Measurements from ENCODE around the gene P2RX7. TPM values are rescaled to one million over a fixed set of nuclear protein-coding genes. Genes with fewer than 3 reads are reported as not detected.
"Not testable (repeated sequence)": the region's sequence is repeated elsewhere in the genome, so short reads cannot be mapped to it uniquely, and the experiment has no call there.

P2RX7 gene
- total and polyA plus RNA-seq, 9 donors, result 0.78 to 2.5 (median 1.3) TPM

- 67% methylated on average over 1 of the region's 2 CpGs for WGBS (ENCODE audit: insufficient coverage)
- DNase-seq, result no peak
Observed at GRCh38 chr12:121186826-121187225, 54.1 kb downstream of the P2RX7 start.

GRCh38 chr12:121187501-121187900 is 54.8 kb downstream of the P2RX7 start:
- Histone ChIP-seq H3K4me3 (ENCODE audit: low read length) (no peak overlapping the region), H3K36me3 (ENCODE audit: control insufficient read depth, insufficient read depth, low read length) (no peaks in the 10 kb centered on the region), H3K27ac (ENCODE audit: low read length) (no peak overlapping the region), H3K9me3 (replicated peaks; ENCODE audit: control insufficient read depth, low read depth, low read length) (no peaks in the 10 kb centered on the region), H3K4me1 (ENCODE audit: control insufficient read depth, insufficient read depth, low read length) (no peaks in the 10 kb centered on the region), H3K27me3 (ENCODE audit: control insufficient read depth, insufficient read depth, low read length) (no peaks in the 10 kb centered on the region)
- WGBS (ENCODE audit: insufficient coverage), result 40% methylated on average over 1 of the region's 7 CpGs
- no peak for DNase-seq

More at GRCh38 chr12:121186826-121187225, 54.1 kb downstream of the P2RX7 start:
- no peak overlapping the region for H3K4me3 ChIP-seq (ENCODE audit: low read length)
- no peaks in the 10 kb centered on the region for H3K36me3 ChIP-seq (ENCODE audit: control insufficient read depth, insufficient read depth, low read length)
- no peak overlapping the region for H3K27ac ChIP-seq (ENCODE audit: low read length)
- no peaks in the 10 kb centered on the region for H3K4me1 ChIP-seq (ENCODE audit: control insufficient read depth, insufficient read depth, low read length)
- no peaks in the 10 kb centered on the region for H3K9me3 ChIP-seq (replicated peaks; ENCODE audit: control insufficient read depth, low read depth, low read length)
- no peaks in the 10 kb centered on the region for H3K27me3 ChIP-seq (ENCODE audit: control insufficient read depth, insufficient read depth, low read length)

DNA sequence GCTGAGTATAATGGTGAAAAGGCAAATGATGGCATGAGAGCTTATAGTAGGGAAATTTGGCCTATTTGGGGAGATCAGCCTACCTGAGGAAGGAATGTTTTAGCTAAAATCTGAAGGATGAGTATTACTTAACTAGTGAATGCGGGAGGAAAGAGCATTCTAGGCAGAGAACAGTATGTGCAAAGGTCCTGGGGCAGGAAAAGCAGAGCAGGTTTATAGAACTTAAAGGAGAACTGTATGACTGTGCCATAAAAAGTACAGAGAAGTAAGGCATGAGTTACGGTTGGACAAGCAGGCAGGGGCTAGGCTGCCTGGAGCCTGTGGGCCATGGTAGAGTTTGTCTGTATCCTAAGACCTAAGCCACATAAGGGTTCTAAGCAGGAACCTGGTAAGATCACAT is 55.6 kb downstream of the P2RX7 start:
- no peaks in the 10 kb centered on the region for H3K4me1 ChIP-seq (ENCODE audit: control insufficient read depth, insufficient read depth, low read length)
- H3K27me3 ChIP-seq (ENCODE audit: control insufficient read depth, insufficient read depth, low read length), result no peaks in the 10 kb centered on the region
- H3K4me3 ChIP-seq (ENCODE audit: low read length), result no peak overlapping the region
- no peak for DNase-seq
- 96% methylated on average over 2 of the region's 2 CpGs for WGBS (ENCODE audit: insufficient coverage)
- H3K27ac ChIP-seq (ENCODE audit: low read length), result no peak overlapping the region
- H3K36me3 ChIP-seq (ENCODE audit: control insufficient read depth, insufficient read depth, low read length), result no peaks in the 10 kb centered on the region
- no peaks in the 10 kb centered on the region for H3K9me3 ChIP-seq (replicated peaks; ENCODE audit: control insufficient read depth, low read depth, low read length)

GRCh38 chr12:121189131-121189530 is 56.5 kb downstream of the P2RX7 start:
- H3K4me3 ChIP-seq (ENCODE audit: low read length), result no peak overlapping the region
- no peak for DNase-seq
- H3K36me3 ChIP-seq (ENCODE audit: control insufficient read depth, insufficient read depth, low read length), result no peaks in the 10 kb centered on the region
- no peaks in the 10 kb centered on the region for H3K27me3 ChIP-seq (ENCODE audit: control insufficient read depth, insufficient read depth, low read length)
- H3K4me1 ChIP-seq (ENCODE audit: control insufficient read depth, insufficient read depth, low read length), result no peaks in the 10 kb centered on the region
- no peaks in the 10 kb centered on the region for H3K9me3 ChIP-seq (replicated peaks; ENCODE audit: control insufficient read depth, low read depth, low read length)
- H3K27ac ChIP-seq (ENCODE audit: low read length), result no peak overlapping the region
- 83% methylated on average over 4 of the region's 9 CpGs for WGBS (ENCODE audit: insufficient coverage)

DNA sequence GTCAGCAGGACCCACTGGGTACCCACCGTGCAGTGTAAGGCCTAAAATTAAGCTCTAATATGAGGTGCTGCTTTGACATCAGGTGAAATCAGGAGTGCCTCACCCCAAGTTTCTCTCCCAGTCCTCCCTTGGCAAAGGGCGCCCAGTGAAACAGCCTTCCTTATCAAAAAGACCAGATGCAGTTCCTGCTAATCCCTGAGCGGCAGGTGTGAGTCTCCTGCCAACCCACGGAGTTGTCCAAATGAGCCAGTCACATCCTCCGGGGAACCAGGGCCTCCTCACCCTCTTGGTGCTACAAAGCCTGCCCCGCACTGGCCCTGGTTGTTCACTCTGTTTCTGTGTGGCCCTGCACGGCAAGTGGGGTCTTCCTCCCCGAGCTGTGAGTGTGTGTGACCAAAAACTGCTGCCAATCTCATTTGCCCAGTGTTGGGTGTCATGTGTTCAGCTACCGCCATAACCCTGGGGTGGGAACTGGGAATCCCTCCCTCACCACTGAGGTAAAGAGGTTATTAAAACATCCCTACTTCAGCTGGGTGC is 57.0 kb downstream of the P2RX7 start:
- Histone ChIP-seq H3K4me1 (ENCODE audit: control insufficient read depth, insufficient read depth, low read length) (no peaks in the 10 kb centered on the region), H3K27me3 (ENCODE audit: control insufficient read depth, insufficient read depth, low read length) (no peaks in the 10 kb centered on the region), H3K4me3 (ENCODE audit: low read length) (no peak overlapping the region), H3K36me3 (ENCODE audit: control insufficient read depth, insufficient read depth, low read length) (no peaks in the 10 kb centered on the region), H3K9me3 (replicated peaks; ENCODE audit: control insufficient read depth, low read depth, low read length) (no peaks in the 10 kb centered on the region), H3K27ac (ENCODE audit: low read length) (no peak overlapping the region)
- WGBS (ENCODE audit: insufficient coverage), result 70% methylated on average over 4 of the region's 9 CpGs
- DNase-seq, result no peak

- Histone ChIP-seq H3K4me3 (ENCODE audit: low read length) (no peak overlapping the region), H3K9me3 (replicated peaks; ENCODE audit: control insufficient read depth, low read depth, low read length) (no peaks in the 10 kb centered on the region), H3K36me3 (ENCODE audit: control insufficient read depth, insufficient read depth, low read length) (no peaks in the 10 kb centered on the region), H3K27ac (ENCODE audit: low read length) (no peak overlapping the region), H3K27me3 (ENCODE audit: control insufficient read depth, insufficient read depth, low read length) (no peaks in the 10 kb centered on the region), H3K4me1 (ENCODE audit: control insufficient read depth, insufficient read depth, low read length) (no peaks in the 10 kb centered on the region)
- DNase-seq, result peak; percentile 39
- WGBS (ENCODE audit: insufficient coverage), result 83% methylated on average over 1 of the region's 2 CpGs
Observed at GRCh38 chr12:121190523-121191031, 57.9 kb downstream of the P2RX7 start.

DNA sequence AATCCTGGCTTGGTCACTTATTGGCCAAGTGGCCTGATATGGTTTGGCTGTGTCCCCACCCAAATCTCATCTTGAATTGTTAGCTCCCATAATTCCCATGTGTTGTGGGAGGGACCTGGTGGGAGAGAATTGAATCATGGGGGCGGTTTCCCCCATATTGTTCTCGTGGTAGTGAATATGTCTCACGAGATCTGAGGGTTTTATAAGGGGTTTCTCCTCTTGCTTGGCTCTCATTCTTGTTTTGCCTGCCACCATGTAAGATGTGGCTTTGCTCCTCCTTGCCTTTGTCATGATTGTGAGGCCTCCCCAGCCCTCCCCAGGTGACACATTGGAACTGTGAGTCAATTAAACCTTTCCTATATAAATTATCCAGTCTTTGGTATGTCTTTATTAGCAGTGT is 58.5 kb downstream of the P2RX7 start:
- WGBS (ENCODE audit: insufficient coverage), result no CpG with 5 or more reads among the region's 3 CpGs
- H3K27me3 ChIP-seq (ENCODE audit: control insufficient read depth, insufficient read depth, low read length), result no peaks in the 10 kb centered on the region
- no peaks in the 10 kb centered on the region for H3K36me3 ChIP-seq (ENCODE audit: control insufficient read depth, insufficient read depth, low read length)
- H3K4me3 ChIP-seq (ENCODE audit: low read length), result no peak overlapping the region
- H3K9me3 ChIP-seq (replicated peaks; ENCODE audit: control insufficient read depth, low read depth, low read length), result no peaks in the 10 kb centered on the region
- no peaks in the 10 kb centered on the region for H3K4me1 ChIP-seq (ENCODE audit: control insufficient read depth, insufficient read depth, low read length)
- no peak for DNase-seq
- no peak overlapping the region for H3K27ac ChIP-seq (ENCODE audit: low read length)

DNA sequence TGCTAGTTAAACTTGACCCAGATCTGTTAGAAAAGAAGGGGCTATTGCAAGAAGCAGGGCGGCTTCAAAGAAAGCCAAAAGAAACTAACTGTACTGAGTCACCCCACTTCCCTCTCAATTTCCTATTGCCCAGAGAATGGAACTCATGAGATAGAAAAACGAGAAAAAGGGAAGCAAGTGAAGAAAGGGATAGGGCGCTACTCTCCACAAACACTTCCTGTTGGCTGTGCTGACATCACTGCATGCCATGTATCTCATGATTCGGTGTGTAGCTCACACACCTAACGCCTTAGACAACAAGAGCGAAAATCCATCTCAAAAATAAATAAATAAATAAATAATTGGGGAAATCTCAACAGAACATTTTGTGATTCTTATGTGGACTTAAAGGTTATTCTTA is 64.2 kb downstream of the P2RX7 start:
- Histone ChIP-seq H3K27me3 (ENCODE audit: control insufficient read depth, insufficient read depth, low read length) (no peaks in the 10 kb centered on the region), H3K4me1 (ENCODE audit: control insufficient read depth, insufficient read depth, low read length) (no peaks in the 10 kb centered on the region), H3K4me3 (ENCODE audit: low read length) (no peak overlapping the region), H3K36me3 (ENCODE audit: control insufficient read depth, insufficient read depth, low read length) (no peaks in the 10 kb centered on the region), H3K9me3 (replicated peaks; ENCODE audit: control insufficient read depth, low read depth, low read length) (no peaks in the 10 kb centered on the region), H3K27ac (ENCODE audit: low read length) (peak overlapping the region; percentile 71)
- no CpG with 5 or more reads among the region's 6 CpGs for WGBS (ENCODE audit: insufficient coverage)
- DNase-seq, result peak; percentile 75

- Histone ChIP-seq H3K27ac (ENCODE audit: low read length) (no peak overlapping the region), H3K4me1 (ENCODE audit: control insufficient read depth, insufficient read depth, low read length) (no peaks in the 10 kb centered on the region), H3K9me3 (replicated peaks; ENCODE audit: control insufficient read depth, low read depth, low read length) (no peaks in the 10 kb centered on the region), H3K4me3 (ENCODE audit: low read length) (no peak overlapping the region), H3K36me3 (ENCODE audit: control insufficient read depth, insufficient read depth, low read length) (no peaks in the 10 kb centered on the region), H3K27me3 (ENCODE audit: control insufficient read depth, insufficient read depth, low read length) (no peaks in the 10 kb centered on the region)
- no peak for DNase-seq
- 92% methylated on average over 2 of the region's 7 CpGs for WGBS (ENCODE audit: insufficient coverage)
Observed at GRCh38 chr12:121198949-121199348, 66.3 kb downstream of the P2RX7 start.

- not testable (repeated sequence) for H3K4me3 ChIP-seq (ENCODE audit: low read length); H3K9me3 ChIP-seq (replicated peaks; ENCODE audit: control insufficient read depth, low read depth, low read length); DNase-seq; H3K27me3 ChIP-seq (ENCODE audit: control insufficient read depth, insufficient read depth, low read length); H3K36me3 ChIP-seq (ENCODE audit: control insufficient read depth, insufficient read depth, low read length); H3K27ac ChIP-seq (ENCODE audit: low read length); H3K4me1 ChIP-seq (ENCODE audit: control insufficient read depth, insufficient read depth, low read length)
- WGBS (ENCODE audit: insufficient coverage), result no CpG with 5 or more reads among the region's 6 CpGs
Observed at GRCh38 chr12:121201140-121201539, 68.5 kb downstream of the P2RX7 start.

All from muscle of leg (tissue), 11 donors.